GM12878 (cell line): ENCODE measurements around the gene FLII. TPM values are rescaled to one million over a fixed set of nuclear protein-coding genes. Genes with fewer than 3 reads are reported as not detected.

Experiments
- ATAC-seq: fragments of 200-7000 bp; cut with Tn5 transposase; 3 replicates; pipeline ENCODE4 v1.9.1; 2020; ENCODE audit warnings: mild to moderate bottlenecking, moderate library complexity
- BruUV-seq: library from RNA; stranded (reverse); fragments of 400-500 nt; replicated peaks from 2 replicates; lab custom pipeline; 2021; lab: Mats Ljungman, UMichigan
- CTCF ChIA-PET: fragments of 300-600 bp; sonication (Branson Sonifier 250); formaldehyde crosslinking; extraction: SDS; loops from one replicate; lab custom pipeline; 2021; ENCODE audit warnings: inconsistent platforms; lab: Yijun Ruan, JAX
- POLR2A ChIA-PET: fragments of 350-600 bp; formaldehyde crosslinking; extraction: SDS; loops from one replicate; lab custom pipeline; 2021; ENCODE audit warnings: inconsistent platforms; lab: Charles Lee
- RAD21 ChIA-PET: fragments of 300-600 bp; sonication (Branson Sonifier 250); formaldehyde crosslinking; loops from one replicate; lab custom pipeline; 2023; ENCODE audit warnings: antibody characterized with exemption; ENCODE audit not compliant: unreplicated experiment; lab: Charles Lee
- SMC1A ChIA-PET: fragments of 300-600 bp; sonication (Branson Sonifier 250); formaldehyde crosslinking; loops from one replicate; lab custom pipeline; 2023; ENCODE audit not compliant: unreplicated experiment, uncharacterized antibody; lab: Charles Lee
- DNase-seq: peaks from one replicate; pipeline ENCODE4 v3.0.0-alpha.2; 2011; ENCODE audit warnings: low read depth, low spot score
- FAIRE-seq: peaks from 3 replicates; lab custom pipeline; 2011; peaks lifted over from hg19 to GRCh38; lab: Jason Lieb, UNC
- H2AFZ ChIP-seq: 2 replicates; pipeline ENCODE4 v1.6.0; 2011; ENCODE audit warnings: low read depth, low read length, control low read depth; ENCODE audit not compliant: control insufficient read depth
- H3K27ac ChIP-seq: 2 replicates; pipeline ENCODE4 v1.5.1; 2011; ENCODE audit warnings: control low read depth; ENCODE audit not compliant: control insufficient read depth, insufficient read depth
- H3K27me3 ChIP-seq, 2 experiments: replicated peaks in 1 of 2; 2 replicates each; pipeline versions ENCODE4 v1.6.0 to v1.6.1; 2011; ENCODE audit warnings: low read length in 1 of 2; ENCODE audit not compliant: control insufficient read depth in 2 of 2, insufficient read depth in 2 of 2
- H3K36me3 ChIP-seq, 2 experiments: 2 replicates each; pipeline ENCODE4 v1.5.1; 2011; ENCODE audit warnings: low read length in 1 of 2; ENCODE audit not compliant: control insufficient read depth in 2 of 2, insufficient read depth in 2 of 2
- H3K4me1 ChIP-seq: 2 replicates; pipeline ENCODE4 v1.6.1; 2011; ENCODE audit warnings: mild to moderate bottlenecking, low read length, moderate library complexity, mixed read lengths; ENCODE audit not compliant: control insufficient read depth, insufficient read depth
- H3K4me2 ChIP-seq: 2 replicates; pipeline ENCODE4 v1.6.0; 2011; ENCODE audit warnings: control low read depth; ENCODE audit not compliant: control insufficient read depth, insufficient read depth
- H3K4me3 ChIP-seq: fragments of 200-600 bp; sonication (generic); 2 replicates; pipeline ENCODE4 v1.5.1; 2016
- H3K79me2 ChIP-seq: 2 replicates; pipeline ENCODE4 v1.6.0; 2011; ENCODE audit warnings: low read length; ENCODE audit not compliant: control insufficient read depth, insufficient read depth
- H3K9ac ChIP-seq: 2 replicates; pipeline ENCODE4 v1.8.0; 2011; ENCODE audit warnings: low read length, control low read depth, mixed read lengths; ENCODE audit not compliant: control insufficient read depth, insufficient read depth
- H3K9me3 ChIP-seq: replicated peaks from 3 replicates; pipeline ENCODE4 v1.5.1; 2011; ENCODE audit warnings: mild to moderate bottlenecking, low read length; ENCODE audit not compliant: control insufficient read depth, insufficient read depth
- H4K20me1 ChIP-seq: 2 replicates; pipeline ENCODE4 v1.6.0; 2011; ENCODE audit not compliant: control insufficient read depth, insufficient read depth
- HCFC1 ChIP-seq: fragments of 150-350 bp; IDR thresholded peaks from 2 replicates; pipeline ENCODE4 v1.6.1; 2014; ENCODE audit warnings: low read length
- MTA3 ChIP-seq: IDR thresholded peaks from 2 replicates; pipeline ENCODE4 v1.6.1; 2012; ENCODE audit warnings: low read length, inconsistent platforms, borderline replicate concordance
- MXI1 ChIP-seq: fragments of 150-350 bp; IDR thresholded peaks from 2 replicates; pipeline ENCODE4 v1.6.1; 2011; ENCODE audit warnings: low read depth, mild to moderate bottlenecking, inconsistent platforms, low read length, improper control_type of control experiment
- MYC ChIP-seq: IDR thresholded peaks from 2 replicates; pipeline ENCODE4 v1.6.1; 2011; ENCODE audit warnings: mild to moderate bottlenecking, low read length, moderate library complexity, inconsistent platforms; ENCODE audit not compliant: insufficient read depth, insufficient replicate concordance, insufficient read length, severe bottlenecking
- PAX5 ChIP-seq: IDR thresholded peaks from 2 replicates; pipeline ENCODE4 v1.6.1; 2011; ENCODE audit warnings: low read depth, low read length, borderline replicate concordance
- SIN3A ChIP-seq: IDR thresholded peaks from 2 replicates; pipeline ENCODE4 v1.6.1; 2012; ENCODE audit warnings: low read depth, low read length, improper control_type of control experiment
- ZNF622 ChIP-seq: fragments of 450-650 bp; IDR thresholded peaks from 2 replicates; pipeline ENCODE4 v1.6.1; 2017; ENCODE audit warnings: mild to moderate bottlenecking, inconsistent platforms
- whole genome bisulfite sequencing: methylation state at CpG from one replicate; pipeline ENCODE4 v1.1.6; 2016; ENCODE audit warnings: low lambda C conversion rate; ENCODE audit not compliant: insufficient replicate concordance, insufficient coverage; ENCODE audit errors: missing lambda C conversion rate; 5-methylcytosine and 5-hydroxymethylcytosine counted together
- in situ Hi-C: fragments of 300-500 bp; cut with MboI; formaldehyde crosslinking; loops from 9 replicates; pipeline ENCODE4 v1.14.3; 2018; ENCODE audit warnings: mixed read lengths
- intact Hi-C: fragments of 100-400 bp; cut with micrococcal nuclease; formaldehyde crosslinking; loops from one replicate; pipeline ENCODE4 v1.14.2; 2022; ENCODE audit not compliant: unreplicated experiment
- polyA plus RNA-seq, 11 experiments: library from polyadenylated mRNA; depleted of rRNA in 4 of 11; unstranded in 6 of 11; stranded (reverse) in 5 of 11; fragments of >200 nt; fragmentation: Nextera tagmentation in 4 of 11; fragmentation: Illumina TruSeq in 1 of 11; extraction: Ambion mirVana in 4 of 11; extraction: Trizol in 1 of 11; gene quantifications; 1 replicate in 1 of 11; 2 replicates in 10 of 11; pipeline versions ENCODE4 v1.2.1 to v1.2.3, GENCODE V29; 2011 to 2016; ENCODE audit warnings: inconsistent platforms in 2 of 11, missing spikeins in 2 of 11, low read depth in 1 of 11
- total RNA-seq, 4 experiments: library from RNA; depleted of rRNA in 3 of 4; stranded (reverse); fragments of >200 nt in 3 of 4; fragmentation: Illumina TruSeq in 1 of 4; extraction: Trizol in 1 of 4; gene quantifications; 2 replicates each; pipeline versions ENCODE4 v1.2.1 to v1.2.3, GENCODE V29; 2013 to 2021
- TF ChIP-seq, protein P1 (sequence below): fragments of 450-650 bp; formaldehyde crosslinking; IDR thresholded peaks from 2 replicates; pipeline ENCODE4 v1.5.0; 2022; ENCODE audit warnings: mild to moderate bottlenecking, missing genetic modification characterization

Gene FLII
- total and polyA plus RNA-seq, 10 of the 15 experiments (the other 5 are each of a cell fraction or from before 2014, with no cell fraction given), result 22.2 to 200 (median 121) TPM

GRCh38 chr17:18261659-18262058 is 3.1 kb upstream of the FLII start:
- Histone ChIP-seq H3K27ac (0 out of 2 replicates have a peak overlapping the region, but pooled peaks have one; percentile 82), H3K27me3 (no peaks in the 10 kb centered on the region), H3K79me2 (peaks cover 14% of the 10 kb centered on the region), H3K4me3 (peak overlapping the region; percentile 91; the same call in 1 of the 2 replicates), H3K9ac (peak overlapping the region; percentile 79), H3K9me3 (no peaks in the 10 kb centered on the region), H4K20me1 (no peaks in the 10 kb centered on the region), H3K4me1 (peaks cover 21% of the 10 kb centered on the region), H3K4me2 (peak overlapping the region; percentile 95), H3K36me3 (peaks cover 0 to 5% of the 10 kb centered on the region in 2 experiments; a peak in 3 of 4 replicates), H2AFZ (no peak overlapping the region)
- no peak for TF ChIP-seq PAX5
- TF ChIP-seq MTA3, result no peak
- TF ChIP-seq ZNF622, result no peak
- TF ChIP-seq MXI1, result no peak
- no peak for TF ChIP-seq MYC
- TF ChIP-seq SIN3A, result no peak
- in situ Hi-C loops (no loop called here), intact Hi-C loops (loop anchor here (2.0 kb wide), 2 partner anchors 35 to 53 kb away; partner anchors contain the start of genes SMCR8 and TOP3A)
- FAIRE-seq, result no peak
- ChIA-PET CTCF (interaction anchor here (1.4 kb wide), 1 partner anchor 84 kb away, joined by 3 read pairs; no protein-coding TSS in a partner anchor), POLR2A (interaction anchor here (1.7 kb wide), 1 partner anchor 53 kb away, joined by 5 read pairs; the partner anchor contains the start of genes SMCR8 and TOP3A), RAD21 (interaction anchor here (1.5 kb wide), 1 partner anchor 53 kb away, joined by 3 read pairs; the partner anchor contains the start of gene TOP3A), SMC1A (no interaction called here)
- no TSS peak for BruUV-seq
- WGBS, result 76% methylated on average over 3 of the region's 3 CpGs
- no peak for DNase-seq
- no peak for ATAC-seq

DNA sequence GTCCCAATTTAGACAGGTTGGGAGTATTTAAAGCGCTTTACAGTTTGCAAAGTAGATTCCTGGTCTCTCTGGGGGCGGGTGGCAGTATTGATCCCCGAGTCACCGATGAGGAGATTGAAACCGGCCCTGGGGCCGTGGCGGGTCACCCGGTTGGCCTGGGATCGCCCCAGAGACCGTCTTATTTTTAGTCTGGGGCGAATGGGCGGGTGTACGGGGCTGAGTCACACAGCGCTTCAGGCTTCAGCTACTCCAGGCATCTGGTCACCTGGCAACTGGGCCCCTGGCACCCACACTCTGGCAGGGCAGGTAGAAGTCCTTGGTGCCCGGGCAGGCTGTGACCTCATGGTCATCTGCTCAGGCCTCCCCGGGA is 2.6 kb upstream of the FLII start:
- Histone ChIP-seq H2AFZ (peak overlapping the region; percentile 96), H3K27me3 (no peaks in the 10 kb centered on the region), H3K79me2 (peaks cover 14% of the 10 kb centered on the region), H3K9ac (peak overlapping the region; percentile 79), H3K4me1 (peaks cover 21% of the 10 kb centered on the region), H3K9me3 (no peaks in the 10 kb centered on the region), H3K4me2 (peak overlapping the region; percentile 95), H4K20me1 (no peaks in the 10 kb centered on the region), H3K27ac (peak overlapping the region; percentile 82), H3K36me3 (peaks cover 0 to 5% of the 10 kb centered on the region in 2 experiments; a peak in 3 of 4 replicates), H3K4me3 (peak overlapping the region; percentile 91)
- WGBS, result under 1% methylated on average over 16 of the region's 16 CpGs
- intact Hi-C loops (loop anchor here (2.0 kb wide), 2 partner anchors 34 to 54 kb away; partner anchors contain the start of genes SMCR8 and TOP3A), in situ Hi-C loops (no loop called here)
- ChIA-PET SMC1A (no interaction called here), POLR2A (interaction anchor here (0.5 to 1.7 kb wide), 2 partner anchors 54 to 100 kb away, joined by 3 to 5 read pairs; partner anchors contain the start of genes SMCR8 and TOP3A), CTCF (interaction anchor here (1.4 kb wide), 1 partner anchor 83 kb away, joined by 3 read pairs; no protein-coding TSS in a partner anchor), RAD21 (interaction anchor here (1.5 kb wide), 1 partner anchor 54 kb away, joined by 3 read pairs; the partner anchor contains the start of gene TOP3A)
- FAIRE-seq, result no peak
- no TSS peak for BruUV-seq
- peak; percentile 32 for ATAC-seq
- no peak for DNase-seq
- TF ChIP-seq HCFC1, result no peak
- TF ChIP-seq, protein P1, sequence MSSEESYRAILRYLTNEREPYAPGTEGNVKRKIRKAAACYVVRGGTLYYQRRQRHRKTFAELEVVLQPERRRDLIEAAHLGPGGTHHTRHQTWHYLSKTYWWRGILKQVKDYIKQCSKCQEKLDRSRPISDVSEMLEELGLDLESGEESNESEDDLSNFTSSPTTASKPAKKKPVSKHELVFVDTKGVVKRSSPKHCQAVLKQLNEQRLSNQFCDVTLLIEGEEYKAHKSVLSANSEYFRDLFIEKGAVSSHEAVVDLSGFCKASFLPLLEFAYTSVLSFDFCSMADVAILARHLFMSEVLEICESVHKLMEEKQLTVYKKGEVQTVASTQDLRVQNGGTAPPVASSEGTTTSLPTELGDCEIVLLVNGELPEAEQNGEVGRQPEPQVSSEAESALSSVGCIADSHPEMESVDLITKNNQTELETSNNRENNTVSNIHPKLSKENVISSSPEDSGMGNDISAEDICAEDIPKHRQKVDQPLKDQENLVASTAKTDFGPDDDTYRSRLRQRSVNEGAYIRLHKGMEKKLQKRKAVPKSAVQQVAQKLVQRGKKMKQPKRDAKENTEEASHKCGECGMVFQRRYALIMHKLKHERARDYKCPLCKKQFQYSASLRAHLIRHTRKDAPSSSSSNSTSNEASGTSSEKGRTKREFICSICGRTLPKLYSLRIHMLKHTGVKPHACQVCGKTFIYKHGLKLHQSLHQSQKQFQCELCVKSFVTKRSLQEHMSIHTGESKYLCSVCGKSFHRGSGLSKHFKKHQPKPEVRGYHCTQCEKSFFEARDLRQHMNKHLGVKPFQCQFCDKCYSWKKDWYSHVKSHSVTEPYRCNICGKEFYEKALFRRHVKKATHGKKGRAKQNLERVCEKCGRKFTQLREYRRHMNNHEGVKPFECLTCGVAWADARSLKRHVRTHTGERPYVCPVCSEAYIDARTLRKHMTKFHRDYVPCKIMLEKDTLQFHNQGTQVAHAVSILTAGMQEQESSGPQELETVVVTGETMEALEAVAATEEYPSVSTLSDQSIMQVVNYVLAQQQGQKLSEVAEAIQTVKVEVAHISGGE (CRISPR knock-in tag), result no peak
